Vagina (tissue), 2 donors: ENCODE data around the gene RAD51C. TPM values are rescaled to one million over a fixed set of nuclear protein-coding genes. Genes with fewer than 3 reads are reported as not detected.

Experiments
- DNase-seq, 2 donors: peaks; one replicate each; pipeline ENCODE4 v3.0.0-alpha.2; 2017; ENCODE audit errors: extremely low spot score in 2 of 2
- H3K27ac ChIP-seq: fragments of 200-600 bp; sonication (generic); one replicate; pipeline ENCODE4 v1.5.1; 2019
- H3K27me3 ChIP-seq: fragments of 200-600 bp; sonication (generic); one replicate; pipeline ENCODE4 v1.5.1; 2019
- H3K36me3 ChIP-seq, 2 donors: fragments of 200-600 bp; sonication (generic); one replicate each; pipeline ENCODE4 v1.5.1; 2017 to 2019
- H3K4me1 ChIP-seq: fragments of 200-600 bp; sonication (generic); one replicate; pipeline ENCODE4 v1.5.1; 2019
- H3K4me3 ChIP-seq, 2 donors: fragments of 200-600 bp; sonication (generic); 1 replicate in 1 of 2; 2 replicates in 1 of 2; pipeline ENCODE4 v1.5.1; 2016 to 2019
- H3K9me3 ChIP-seq: fragments of 200-600 bp; sonication (generic); one replicate; pipeline ENCODE4 v1.5.1; 2019
- CTCF ChIP-seq, 3 experiments: fragments of 450-650 bp in 2 of 3; fragments of 200-600 bp in 1 of 3; sonication (generic) in 1 of 3; IDR thresholded peaks; one replicate each; pipeline ENCODE4 v1.5.1; 2017 to 2019; ENCODE audit warnings: antibody characterized with exemption in 3 of 3, mild to moderate bottlenecking in 2 of 3, moderate library complexity in 2 of 3
- POLR2A ChIP-seq, 2 donors: fragments of 450-650 bp; IDR thresholded peaks; one replicate each; pipeline ENCODE4 v1.6.1; 2017; ENCODE audit warnings: antibody characterized with exemption in 2 of 2, mild to moderate bottlenecking in 2 of 2, moderate library complexity in 2 of 2
- POLR2AphosphoS5 ChIP-seq, 2 donors: sonication (generic); formaldehyde crosslinking; IDR thresholded peaks; one replicate each; pipeline ENCODE4 v1.9.0; 2017; ENCODE audit warnings: antibody characterized with exemption in 2 of 2, mild to moderate bottlenecking in 2 of 2, low read depth in 1 of 2; ENCODE audit not compliant: insufficient read depth in 1 of 2
- intact Hi-C: fragments of 100-400 bp; cut with DNase I; formaldehyde crosslinking; loops from one replicate; pipeline ENCODE4 v1.15.1; 2023
- total RNA-seq: library from RNA; depleted of rRNA; stranded (reverse); fragments of >200 nt; gene quantifications from one replicate; pipeline ENCODE4 v1.2.3, GENCODE V29; 2016

Gene RAD51C
- total RNA-seq, 1 donor from 2014 or later = 8.3 TPM

- no peak overlapping the region for H3K27ac ChIP-seq
- peaks cover 0 to 8% of the 10 kb centered on the region in 2 donors for H3K36me3 ChIP-seq
- H3K4me3 ChIP-seq = no peak overlapping the region
- no peak for DNase-seq
- no peaks in the 10 kb centered on the region for H3K27me3 ChIP-seq
- H3K9me3 ChIP-seq = no peaks in the 10 kb centered on the region
- intact Hi-C loops = no loop called here
- no peaks in the 10 kb centered on the region for H3K4me1 ChIP-seq
- TF ChIP-seq POLR2AphosphoS5 (IDR thresholded peaks at IDR 0.05; ENCODE audit: insufficient read depth in 1 of 2, low read depth in 1 of 2) = no peak
- no peak for TF ChIP-seq POLR2A (IDR thresholded peaks at IDR 0.05)
- TF ChIP-seq CTCF (IDR thresholded peaks at IDR 0.05) = no peak
These were observed 29.9 kb downstream of the RAD51C start for GRCh38 chr17:58722274-58722673.

GRCh38 chr17:58722696-58723095 is 30.3 kb downstream of the RAD51C start:
- H3K4me1 ChIP-seq = no peaks in the 10 kb centered on the region
- no peak for DNase-seq
- no peak overlapping the region for H3K4me3 ChIP-seq
- H3K27ac ChIP-seq = no peak overlapping the region
- no peak for TF ChIP-seq POLR2AphosphoS5 (IDR thresholded peaks at IDR 0.05; ENCODE audit: insufficient read depth in 1 of 2, low read depth in 1 of 2)
- no peak for TF ChIP-seq POLR2A (IDR thresholded peaks at IDR 0.05)
- no peaks in the 10 kb centered on the region for H3K27me3 ChIP-seq
- no peaks in the 10 kb centered on the region for H3K9me3 ChIP-seq
- intact Hi-C loops = no loop called here
- peaks cover 0 to 8% of the 10 kb centered on the region in 2 donors for H3K36me3 ChIP-seq

GRCh38 chr17:58728798-58729197 is 36.4 kb downstream of the RAD51C start:
- peaks cover 0 to 4% of the 10 kb centered on the region in 2 donors for H3K36me3 ChIP-seq
- TF ChIP-seq POLR2AphosphoS5 (IDR thresholded peaks at IDR 0.05; ENCODE audit: insufficient read depth in 1 of 2, low read depth in 1 of 2) (no peak), POLR2A (IDR thresholded peaks at IDR 0.05) (no peak), CTCF (IDR thresholded peaks at IDR 0.05) (no peak)

GRCh38 chr17:58730937-58731336 is 38.5 kb downstream of the RAD51C start:
- Histone ChIP-seq H3K36me3 (peaks cover 0 to 12% of the 10 kb centered on the region in 2 donors), H3K4me1 (no peaks in the 10 kb centered on the region), H3K4me3 (no peak overlapping the region), H3K27ac (no peak overlapping the region), H3K9me3 (no peaks in the 10 kb centered on the region), H3K27me3 (no peaks in the 10 kb centered on the region)
- intact Hi-C loops = no loop called here
- no peak for TF ChIP-seq POLR2A (IDR thresholded peaks at IDR 0.05)
- TF ChIP-seq CTCF (IDR thresholded peaks at IDR 0.05) = no peak
- TF ChIP-seq POLR2AphosphoS5 (IDR thresholded peaks at IDR 0.05; ENCODE audit: insufficient read depth in 1 of 2, low read depth in 1 of 2) = no peak
- no peak for DNase-seq

More at GRCh38 chr17:58728798-58729197, 36.4 kb downstream of the RAD51C start:
- no peak for DNase-seq
- H3K27me3 ChIP-seq = no peaks in the 10 kb centered on the region
- no peak overlapping the region for H3K4me3 ChIP-seq
- H3K27ac ChIP-seq = no peak overlapping the region
- H3K9me3 ChIP-seq = no peaks in the 10 kb centered on the region
- no peaks in the 10 kb centered on the region for H3K4me1 ChIP-seq
- intact Hi-C loops = no loop called here

- Histone ChIP-seq H3K4me3 (no peak overlapping the region), H3K27me3 (no peaks in the 10 kb centered on the region), H3K4me1 (no peaks in the 10 kb centered on the region), H3K36me3 (peaks cover 0 to 13% of the 10 kb centered on the region in 2 donors), H3K9me3 (no peaks in the 10 kb centered on the region), H3K27ac (no peak overlapping the region)
- intact Hi-C loops = no loop called here
- TF ChIP-seq POLR2A (IDR thresholded peaks at IDR 0.05) = no peak
- TF ChIP-seq POLR2AphosphoS5 (IDR thresholded peaks at IDR 0.05; ENCODE audit: insufficient read depth in 1 of 2, low read depth in 1 of 2) = no peak
- no peak for TF ChIP-seq CTCF (IDR thresholded peaks at IDR 0.05)
- DNase-seq = no peak
These were observed 41.6 kb downstream of the RAD51C start for GRCh38 chr17:58734040-58734439.
